Measurements from ENCODE around the gene ROCK2. TPM values are rescaled to one million over a fixed set of nuclear protein-coding genes. Genes with fewer than 3 reads are reported as not detected.
A peak's percentile ranks its signal among the peaks of the same experiment; 100 is the strongest.

Gene ROCK2
- total and polyA plus RNA-seq, 9 of the 15 experiments (the other 6 are each of a cell fraction or from before 2014, with no cell fraction given): 4.9 to 30.6 (median 14.3) TPM

DNA sequence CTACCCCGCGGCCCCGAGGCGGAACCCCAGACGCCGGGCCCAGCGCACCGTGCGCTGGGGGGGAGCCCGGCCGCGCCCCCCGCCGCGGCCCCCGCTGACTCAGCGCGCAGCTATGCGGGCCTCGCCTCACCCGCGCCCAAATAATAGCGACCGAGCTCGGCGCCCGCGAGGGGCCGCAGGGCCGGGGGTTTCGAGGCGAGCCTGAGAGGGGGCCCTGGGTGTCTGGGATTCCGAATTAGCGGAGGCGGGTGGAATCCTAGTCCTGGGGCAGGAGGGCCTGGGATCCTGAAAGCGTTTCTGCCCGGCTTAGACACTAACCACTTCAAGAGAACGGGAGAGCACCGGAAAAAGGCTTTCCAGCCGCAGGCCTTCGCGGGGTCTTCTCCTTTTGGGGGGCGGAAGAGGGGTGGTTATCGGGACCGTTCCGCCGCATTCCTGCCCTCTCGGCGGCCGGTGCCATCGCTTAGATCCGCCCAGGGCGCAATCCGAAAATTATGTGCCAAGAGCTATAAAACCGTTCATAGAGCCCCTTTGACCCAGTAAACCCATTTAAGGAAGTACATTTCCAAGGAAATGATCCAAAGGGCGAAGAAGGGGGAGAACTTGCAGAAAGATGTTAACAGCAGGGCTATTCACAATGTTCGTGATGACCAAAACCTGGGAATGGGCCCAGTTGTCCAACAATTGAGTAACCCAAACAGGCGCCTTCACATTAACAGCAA lies 681 bp upstream of the ROCK2 start (continued):
- no peak for TF ChIP-seq TCF3 (CRISPR knock-in tag; IDR thresholded peaks at IDR 0.05)
- no peak for TF ChIP-seq MEIS2 (IDR thresholded peaks at IDR 0.05; ENCODE audit: partially characterized antibody)
- peak; percentile 69 for TF ChIP-seq TAF1 (IDR thresholded peaks at IDR 0.05; ENCODE audit: control insufficient read depth, extremely low read depth, insufficient read depth, low read length, severe bottlenecking)
- TF ChIP-seq STAT5B (CRISPR knock-in tag; IDR thresholded peaks at IDR 0.05): no peak
- no peak for TF ChIP-seq CBX2 (IDR thresholded peaks at IDR 0.05; ENCODE audit: insufficient read depth, low read length, poor library complexity, severe bottlenecking)
- TF ChIP-seq, protein P1, sequence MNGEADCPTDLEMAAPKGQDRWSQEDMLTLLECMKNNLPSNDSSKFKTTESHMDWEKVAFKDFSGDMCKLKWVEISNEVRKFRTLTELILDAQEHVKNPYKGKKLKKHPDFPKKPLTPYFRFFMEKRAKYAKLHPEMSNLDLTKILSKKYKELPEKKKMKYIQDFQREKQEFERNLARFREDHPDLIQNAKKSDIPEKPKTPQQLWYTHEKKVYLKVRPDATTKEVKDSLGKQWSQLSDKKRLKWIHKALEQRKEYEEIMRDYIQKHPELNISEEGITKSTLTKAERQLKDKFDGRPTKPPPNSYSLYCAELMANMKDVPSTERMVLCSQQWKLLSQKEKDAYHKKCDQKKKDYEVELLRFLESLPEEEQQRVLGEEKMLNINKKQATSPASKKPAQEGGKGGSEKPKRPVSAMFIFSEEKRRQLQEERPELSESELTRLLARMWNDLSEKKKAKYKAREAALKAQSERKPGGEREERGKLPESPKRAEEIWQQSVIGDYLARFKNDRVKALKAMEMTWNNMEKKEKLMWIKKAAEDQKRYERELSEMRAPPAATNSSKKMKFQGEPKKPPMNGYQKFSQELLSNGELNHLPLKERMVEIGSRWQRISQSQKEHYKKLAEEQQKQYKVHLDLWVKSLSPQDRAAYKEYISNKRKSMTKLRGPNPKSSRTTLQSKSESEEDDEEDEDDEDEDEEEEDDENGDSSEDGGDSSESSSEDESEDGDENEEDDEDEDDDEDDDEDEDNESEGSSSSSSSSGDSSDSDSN (IDR thresholded peaks at IDR 0.05; ENCODE audit: borderline replicate concordance in 1 of 2, low read depth in 2 of 2, low read length in 2 of 2): peak in 1 of 2 experiments; percentile 77; a peak in 1 of 4 replicates
- no peak for TF ChIP-seq TFAM (CRISPR knock-in tag; conservative IDR thresholded peaks at IDR 0.05)
- TF ChIP-seq, protein P2, sequence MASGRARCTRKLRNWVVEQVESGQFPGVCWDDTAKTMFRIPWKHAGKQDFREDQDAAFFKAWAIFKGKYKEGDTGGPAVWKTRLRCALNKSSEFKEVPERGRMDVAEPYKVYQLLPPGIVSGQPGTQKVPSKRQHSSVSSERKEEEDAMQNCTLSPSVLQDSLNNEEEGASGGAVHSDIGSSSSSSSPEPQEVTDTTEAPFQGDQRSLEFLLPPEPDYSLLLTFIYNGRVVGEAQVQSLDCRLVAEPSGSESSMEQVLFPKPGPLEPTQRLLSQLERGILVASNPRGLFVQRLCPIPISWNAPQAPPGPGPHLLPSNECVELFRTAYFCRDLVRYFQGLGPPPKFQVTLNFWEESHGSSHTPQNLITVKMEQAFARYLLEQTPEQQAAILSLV (tag; IDR thresholded peaks at IDR 0.05): no peak
- TF ChIP-seq KAT7 (CRISPR knock-in tag; IDR thresholded peaks at IDR 0.05; ENCODE audit: borderline replicate concordance): no peak
- TF ChIP-seq, protein P3, sequence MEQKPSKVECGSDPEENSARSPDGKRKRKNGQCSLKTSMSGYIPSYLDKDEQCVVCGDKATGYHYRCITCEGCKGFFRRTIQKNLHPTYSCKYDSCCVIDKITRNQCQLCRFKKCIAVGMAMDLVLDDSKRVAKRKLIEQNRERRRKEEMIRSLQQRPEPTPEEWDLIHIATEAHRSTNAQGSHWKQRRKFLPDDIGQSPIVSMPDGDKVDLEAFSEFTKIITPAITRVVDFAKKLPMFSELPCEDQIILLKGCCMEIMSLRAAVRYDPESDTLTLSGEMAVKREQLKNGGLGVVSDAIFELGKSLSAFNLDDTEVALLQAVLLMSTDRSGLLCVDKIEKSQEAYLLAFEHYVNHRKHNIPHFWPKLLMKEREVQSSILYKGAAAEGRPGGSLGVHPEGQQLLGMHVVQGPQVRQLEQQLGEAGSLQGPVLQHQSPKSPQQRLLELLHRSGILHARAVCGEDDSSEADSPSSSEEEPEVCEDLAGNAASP (IDR thresholded peaks at IDR 0.05): no peak
- peak; percentile 15 to 34; a peak in 1 of 4 replicates for TF ChIP-seq SIN3A (IDR thresholded peaks at IDR 0.05; ENCODE audit: borderline replicate concordance in 2 of 2, control insufficient read depth in 1 of 2, low read depth in 2 of 2, low read length in 2 of 2)
- TF ChIP-seq, protein P4, sequence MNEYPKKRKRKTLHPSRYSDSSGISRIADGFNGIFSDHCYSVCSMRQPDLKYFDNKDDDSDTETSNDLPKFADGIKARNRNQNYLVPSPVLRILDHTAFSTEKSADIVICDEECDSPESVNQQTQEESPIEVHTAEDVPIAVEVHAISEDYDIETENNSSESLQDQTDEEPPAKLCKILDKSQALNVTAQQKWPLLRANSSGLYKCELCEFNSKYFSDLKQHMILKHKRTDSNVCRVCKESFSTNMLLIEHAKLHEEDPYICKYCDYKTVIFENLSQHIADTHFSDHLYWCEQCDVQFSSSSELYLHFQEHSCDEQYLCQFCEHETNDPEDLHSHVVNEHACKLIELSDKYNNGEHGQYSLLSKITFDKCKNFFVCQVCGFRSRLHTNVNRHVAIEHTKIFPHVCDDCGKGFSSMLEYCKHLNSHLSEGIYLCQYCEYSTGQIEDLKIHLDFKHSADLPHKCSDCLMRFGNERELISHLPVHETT (CRISPR knock-in tag; conservative IDR thresholded peaks at IDR 0.05 in 1 of 2, IDR thresholded peaks at IDR 0.05 in 1 of 2): peak in 1 of 2 experiments; percentile 85; a peak in 2 of 4 replicates
- TF ChIP-seq ZNF184 (CRISPR knock-in tag; IDR thresholded peaks at IDR 0.05): no peak
- no peak for TF ChIP-seq SP2 (IDR thresholded peaks at IDR 0.05; ENCODE audit: extremely low read depth, low read depth, low read length, poor library complexity, severe bottlenecking)
- TF ChIP-seq THRAP3 (IDR thresholded peaks at IDR 0.05; ENCODE audit: borderline replicate concordance): no peak
- no peak for TF ChIP-seq ZNF121 (CRISPR knock-in tag; conservative IDR thresholded peaks at IDR 0.05)
- peak; percentile 1; the same call in 1 of the 2 replicates for TF ChIP-seq POLR2H (tag; IDR thresholded peaks at IDR 0.05; ENCODE audit: low read depth)
- TF ChIP-seq SLC30A9 (CRISPR knock-in tag; IDR thresholded peaks at IDR 0.05): no peak
- no peak for TF ChIP-seq MIER1 (IDR thresholded peaks at IDR 0.05; ENCODE audit: low read depth)
- no peak for TF ChIP-seq NR2C1 (IDR thresholded peaks at IDR 0.05)
- TF ChIP-seq NR2C1 (tag; IDR thresholded peaks at IDR 0.05): no peak
